Panc1 (cell line): ENCODE data around the gene PARD6B. TPM values are rescaled to one million over a fixed set of nuclear protein-coding genes. Genes with fewer than 3 reads are reported as not detected.

Experiments used
- ATAC-seq: fragments of 200-7000 bp; cut with Tn5 transposase; 2 replicates; pipeline ENCODE4 v1.9.1; 2020; ENCODE audit warnings: mild to moderate bottlenecking, moderate library complexity
- BruUV-seq: library from RNA; stranded (reverse); fragments of 400-500 nt; replicated peaks from 2 replicates; lab custom pipeline; 2021; lab: Mats Ljungman, UMichigan
- CTCF ChIA-PET: fragments of 300-600 bp; sonication (Branson Sonifier 250); formaldehyde crosslinking; loops from one replicate; lab custom pipeline; 2022; ENCODE audit warnings: antibody characterized with exemption; lab: Charles Lee
- POLR2A ChIA-PET: fragments of 300-600 bp; sonication (Branson Sonifier 250); formaldehyde crosslinking; loops from one replicate; lab custom pipeline; 2022; ENCODE audit warnings: antibody characterized with exemption; lab: Charles Lee
- DNase-seq: peaks from one replicate; pipeline ENCODE4 v3.0.0-alpha.2; 2010; ENCODE audit warnings: low read depth, low spot score
- H3K27ac ChIP-seq: 2 replicates; pipeline ENCODE4 v1.5.1; 2011; ENCODE audit warnings: mild to moderate bottlenecking, low read length, inconsistent platforms
- H3K27me3 ChIP-seq: fragments of 200-500 bp; sonication (Bioruptor generic); 2 replicates; pipeline ENCODE4 v1.6.0; 2014; ENCODE audit warnings: low read length, inconsistent platforms; ENCODE audit not compliant: control insufficient read depth, insufficient read depth
- H3K36me3 ChIP-seq: fragments of 200-500 bp; sonication (Bioruptor generic); 2 replicates; pipeline ENCODE4 v1.5.1; 2014; ENCODE audit warnings: inconsistent platforms, mild to moderate bottlenecking, low read length, moderate library complexity; ENCODE audit not compliant: control insufficient read depth, insufficient read depth
- H3K4me1 ChIP-seq: 2 replicates; pipeline ENCODE4 v1.5.1; 2011; ENCODE audit warnings: inconsistent platforms, mild to moderate bottlenecking, low read length, moderate library complexity; ENCODE audit not compliant: control insufficient read depth, insufficient read depth
- H3K4me3 ChIP-seq, 2 experiments: 2 replicates each; pipeline ENCODE4 v1.5.1; 2011 to 2012; ENCODE audit warnings: low read depth in 2 of 2, low read length in 2 of 2, mild to moderate bottlenecking in 2 of 2, inconsistent platforms in 1 of 2, moderate library complexity in 1 of 2
- H3K9me3 ChIP-seq: fragments of 200-500 bp; sonication (Bioruptor generic); 2 replicates; pipeline ENCODE4 v1.5.1; 2014; ENCODE audit warnings: low read depth, mild to moderate bottlenecking, inconsistent platforms, low read length, moderate library complexity; ENCODE audit not compliant: control insufficient read depth, insufficient read depth
- POLR2AphosphoS5 ChIP-seq: IDR thresholded peaks from 2 replicates; pipeline ENCODE4 v1.6.1; 2012; ENCODE audit warnings: mild to moderate bottlenecking, low read depth, low read length, moderate library complexity
- SIN3A ChIP-seq: IDR thresholded peaks from 2 replicates; pipeline ENCODE4 v1.6.1; 2012; ENCODE audit warnings: low read depth, mild to moderate bottlenecking, low read length, moderate library complexity, borderline replicate concordance; ENCODE audit not compliant: insufficient read depth
- TCF7L2 ChIP-seq: IDR thresholded peaks from 2 replicates; pipeline ENCODE4 v1.6.1; 2011; ENCODE audit warnings: mild to moderate bottlenecking, low read depth, low read length, inconsistent platforms
- in situ Hi-C: cut with HindIII; loops from 2 replicates; pipeline ENCODE4 v1.10.0; 2016; ENCODE audit warnings: low sequenced_read_pairs, low pct_unique_long_range_greater_than_20kb
- intact Hi-C: fragments of 100-400 bp; cut with micrococcal nuclease; formaldehyde crosslinking; loops from one replicate; pipeline ENCODE4 v1.10.0; 2022; ENCODE audit not compliant: unreplicated experiment
- total RNA-seq: library from RNA; stranded (reverse); gene quantifications from one replicate; pipeline ENCODE4 v1.2.1, GENCODE V29; 2021; ENCODE audit not compliant: unreplicated experiment
- TF ChIP-seq, protein P1 (sequence below): fragments of 450-650 bp; IDR thresholded peaks from 2 replicates; pipeline ENCODE4 v1.5.1; 2017; ENCODE audit warnings: mild to moderate bottlenecking
- TF ChIP-seq, protein P2 (sequence below), 2 experiments: IDR thresholded peaks; 2 replicates each; pipeline ENCODE4 v1.6.1; 2011 to 2012; ENCODE audit warnings: low read depth in 2 of 2, control low read depth in 1 of 2, low read length in 1 of 2, mild to moderate bottlenecking in 1 of 2, moderate library complexity in 1 of 2; ENCODE audit not compliant: insufficient read depth in 1 of 2

Gene PARD6B
- total RNA-seq, 1 experiment from 2014 or later, result 132 TPM

DNA sequence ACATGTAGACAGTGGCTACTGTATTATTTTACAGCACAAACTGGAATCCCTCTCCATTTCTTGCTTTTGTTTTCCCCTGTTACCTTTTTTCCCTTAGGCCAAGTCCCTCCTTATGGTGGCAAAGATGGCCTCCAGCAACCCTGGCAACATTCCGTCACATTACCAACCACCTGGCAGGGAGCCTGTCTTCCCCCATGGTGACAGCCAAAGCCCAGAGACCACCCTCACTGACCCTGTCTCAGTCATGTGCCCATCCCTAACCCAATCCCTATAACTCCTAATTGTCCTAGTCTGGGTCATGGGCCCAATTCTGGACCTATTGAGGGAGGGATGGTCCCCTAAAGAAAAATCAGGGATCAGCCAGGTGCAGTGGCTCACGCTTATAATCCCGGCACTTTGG, 27.6 kb downstream of the PARD6B start:
- H3K27ac ChIP-seq, result peak overlapping the region; percentile 99
- H3K4me1 ChIP-seq, result peaks cover 72% of the 10 kb centered on the region
- intact Hi-C loops, result no loop called here
- in situ Hi-C loops, result no loop called here
- POLR2A ChIA-PET, result no interaction called here
- BruUV-seq, result no TSS peak
- no peak overlapping the region for H3K4me3 ChIP-seq
- CTCF ChIA-PET, result no interaction called here
- no peaks in the 10 kb centered on the region for H3K27me3 ChIP-seq
- TF ChIP-seq, protein P1, sequence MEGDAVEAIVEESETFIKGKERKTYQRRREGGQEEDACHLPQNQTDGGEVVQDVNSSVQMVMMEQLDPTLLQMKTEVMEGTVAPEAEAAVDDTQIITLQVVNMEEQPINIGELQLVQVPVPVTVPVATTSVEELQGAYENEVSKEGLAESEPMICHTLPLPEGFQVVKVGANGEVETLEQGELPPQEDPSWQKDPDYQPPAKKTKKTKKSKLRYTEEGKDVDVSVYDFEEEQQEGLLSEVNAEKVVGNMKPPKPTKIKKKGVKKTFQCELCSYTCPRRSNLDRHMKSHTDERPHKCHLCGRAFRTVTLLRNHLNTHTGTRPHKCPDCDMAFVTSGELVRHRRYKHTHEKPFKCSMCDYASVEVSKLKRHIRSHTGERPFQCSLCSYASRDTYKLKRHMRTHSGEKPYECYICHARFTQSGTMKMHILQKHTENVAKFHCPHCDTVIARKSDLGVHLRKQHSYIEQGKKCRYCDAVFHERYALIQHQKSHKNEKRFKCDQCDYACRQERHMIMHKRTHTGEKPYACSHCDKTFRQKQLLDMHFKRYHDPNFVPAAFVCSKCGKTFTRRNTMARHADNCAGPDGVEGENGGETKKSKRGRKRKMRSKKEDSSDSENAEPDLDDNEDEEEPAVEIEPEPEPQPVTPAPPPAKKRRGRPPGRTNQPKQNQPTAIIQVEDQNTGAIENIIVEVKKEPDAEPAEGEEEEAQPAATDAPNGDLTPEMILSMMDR, result no peak
- TF ChIP-seq SIN3A, result no peak
- no peak for TF ChIP-seq TCF7L2
- TF ChIP-seq, protein P2, sequence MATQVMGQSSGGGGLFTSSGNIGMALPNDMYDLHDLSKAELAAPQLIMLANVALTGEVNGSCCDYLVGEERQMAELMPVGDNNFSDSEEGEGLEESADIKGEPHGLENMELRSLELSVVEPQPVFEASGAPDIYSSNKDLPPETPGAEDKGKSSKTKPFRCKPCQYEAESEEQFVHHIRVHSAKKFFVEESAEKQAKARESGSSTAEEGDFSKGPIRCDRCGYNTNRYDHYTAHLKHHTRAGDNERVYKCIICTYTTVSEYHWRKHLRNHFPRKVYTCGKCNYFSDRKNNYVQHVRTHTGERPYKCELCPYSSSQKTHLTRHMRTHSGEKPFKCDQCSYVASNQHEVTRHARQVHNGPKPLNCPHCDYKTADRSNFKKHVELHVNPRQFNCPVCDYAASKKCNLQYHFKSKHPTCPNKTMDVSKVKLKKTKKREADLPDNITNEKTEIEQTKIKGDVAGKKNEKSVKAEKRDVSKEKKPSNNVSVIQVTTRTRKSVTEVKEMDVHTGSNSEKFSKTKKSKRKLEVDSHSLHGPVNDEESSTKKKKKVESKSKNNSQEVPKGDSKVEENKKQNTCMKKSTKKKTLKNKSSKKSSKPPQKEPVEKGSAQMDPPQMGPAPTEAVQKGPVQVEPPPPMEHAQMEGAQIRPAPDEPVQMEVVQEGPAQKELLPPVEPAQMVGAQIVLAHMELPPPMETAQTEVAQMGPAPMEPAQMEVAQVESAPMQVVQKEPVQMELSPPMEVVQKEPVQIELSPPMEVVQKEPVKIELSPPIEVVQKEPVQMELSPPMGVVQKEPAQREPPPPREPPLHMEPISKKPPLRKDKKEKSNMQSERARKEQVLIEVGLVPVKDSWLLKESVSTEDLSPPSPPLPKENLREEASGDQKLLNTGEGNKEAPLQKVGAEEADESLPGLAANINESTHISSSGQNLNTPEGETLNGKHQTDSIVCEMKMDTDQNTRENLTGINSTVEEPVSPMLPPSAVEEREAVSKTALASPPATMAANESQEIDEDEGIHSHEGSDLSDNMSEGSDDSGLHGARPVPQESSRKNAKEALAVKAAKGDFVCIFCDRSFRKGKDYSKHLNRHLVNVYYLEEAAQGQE (IDR thresholded peaks at IDR 0.05; ENCODE audit: insufficient read depth in 1 of 2, low read depth in 2 of 2, low read length in 1 of 2), result no peak
- no peak for TF ChIP-seq POLR2AphosphoS5
- DNase-seq (no peak), ATAC-seq (no peak)
- H3K9me3 ChIP-seq, result no peaks in the 10 kb centered on the region
- H3K36me3 ChIP-seq, result no peaks in the 10 kb centered on the region

DNA sequence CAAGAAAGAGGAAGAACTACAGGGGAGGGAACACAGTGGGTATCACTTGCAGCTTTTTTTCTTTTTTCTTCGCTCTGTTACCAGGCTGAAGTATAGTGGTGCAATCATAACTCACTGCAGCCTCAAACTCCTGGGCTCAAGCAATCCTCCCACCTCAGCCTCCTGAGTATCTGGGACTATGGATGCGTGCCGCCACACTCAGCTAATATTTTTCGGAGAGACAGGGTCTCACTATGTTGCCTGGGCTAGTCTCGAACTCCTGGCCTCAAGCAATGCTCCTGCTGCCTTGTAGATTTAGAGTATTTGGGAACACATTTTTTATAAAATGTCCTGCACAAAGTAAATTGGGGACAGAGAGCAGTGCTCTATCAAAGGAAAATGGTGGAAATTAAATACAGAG, 28.3 kb downstream of the PARD6B start:
- no peaks in the 10 kb centered on the region for H3K36me3 ChIP-seq
- H3K27me3 ChIP-seq, result no peaks in the 10 kb centered on the region
- TF ChIP-seq, protein P1, result no peak
- TF ChIP-seq SIN3A (no peak), TCF7L2 (no peak), POLR2AphosphoS5 (no peak)
- TF ChIP-seq, protein P2 (IDR thresholded peaks at IDR 0.05; ENCODE audit: insufficient read depth in 1 of 2, low read depth in 2 of 2, low read length in 1 of 2), result no peak
- CTCF ChIA-PET, result no interaction called here
- intact Hi-C loops (no loop called here), in situ Hi-C loops (no loop called here)
- POLR2A ChIA-PET, result no interaction called here
- DNase-seq (no peak), ATAC-seq (no peak)
- H3K9me3 ChIP-seq, result no peaks in the 10 kb centered on the region
- peak overlapping the region; percentile 99 for H3K27ac ChIP-seq
- BruUV-seq, result no TSS peak
- H3K4me1 ChIP-seq, result peaks cover 72% of the 10 kb centered on the region
- H3K4me3 ChIP-seq, result no peak overlapping the region
